NCI-H526 treated with DMSO at 0.1 percent for 48 hours (cell line): Measurements from ENCODE around the gene MAZ.
"Not testable (repeated sequence)": the region's sequence is repeated elsewhere in the genome, so short reads cannot be mapped to it uniquely, and the experiment has no call there.

Experiments used
- DNase-seq: peaks from one replicate; lab custom pipeline; 2025; lab: John Stamatoyannopoulos, UW

MAZ gene

GRCh38 chr16:29784901-29785500 lies 21.3 kb upstream of the MAZ start:
- DNase-seq = no peak

- DNase-seq = not testable (repeated sequence)
These were observed 19.2 kb upstream of the MAZ start for GRCh38 chr16:29787155-29787554.

GRCh38 chr16:29789775-29790182 lies 16.6 kb upstream of the MAZ start:
- DNase-seq = no peak

- DNase-seq = peak; percentile 96
These were observed 16.0 kb upstream of the MAZ start, which contains the start of gene KIF22 for GRCh38 chr16:29790183-29790948. Gene KIF22 (plus strand): TSS chr16:29790751. CDS start chr16:29790760, 9 bp downstream.

GRCh38 chr16:29790949-29791844 lies 15.1 kb upstream of the MAZ start:
- no peak for DNase-seq

- no peak for DNase-seq
These were observed 14.2 kb upstream of the MAZ start for GRCh38 chr16:29791845-29792807.

- DNase-seq = not testable (repeated sequence)
These were observed 13.2 kb upstream of the MAZ start for GRCh38 chr16:29793153-29793552.

- no peak for DNase-seq
These were observed 12.1 kb upstream of the MAZ start for GRCh38 chr16:29794231-29794710.

- no peak for DNase-seq
These were observed 3.9 kb upstream of the MAZ start for GRCh38 chr16:29802416-29802935.

GRCh38 chr16:29804020-29804419 lies 2.3 kb upstream of the MAZ start:
- no peak for DNase-seq

GRCh38 chr16:29804455-29805231 lies 1.7 kb upstream of the MAZ start:
- peak; percentile 34 for DNase-seq

- DNase-seq = peak; percentile 99
These were observed 864 bp upstream of the MAZ start for GRCh38 chr16:29805232-29806098.

- peak; percentile 49 for DNase-seq
These were observed 504 bp downstream of the MAZ start for GRCh38 chr16:29806641-29807425.

- DNase-seq = peak; percentile 76
These were observed 1.3 kb downstream of the MAZ start for GRCh38 chr16:29807426-29808218.

GRCh38 chr16:29808219-29808900 lies 2.0 kb downstream of the MAZ start:
- DNase-seq = no peak

GRCh38 chr16:29809031-29809747 lies 2.9 kb downstream of the MAZ start:
- DNase-seq = no peak
